UCSD-AML1 (cell line): Measurements from ENCODE around the gene OMP.

ENCODE experiments used
- DNase-seq: peaks from one replicate; lab custom pipeline; 2025; ENCODE audit not compliant: unreplicated experiment; lab: John Stamatoyannopoulos, UW

OMP gene

DNA sequence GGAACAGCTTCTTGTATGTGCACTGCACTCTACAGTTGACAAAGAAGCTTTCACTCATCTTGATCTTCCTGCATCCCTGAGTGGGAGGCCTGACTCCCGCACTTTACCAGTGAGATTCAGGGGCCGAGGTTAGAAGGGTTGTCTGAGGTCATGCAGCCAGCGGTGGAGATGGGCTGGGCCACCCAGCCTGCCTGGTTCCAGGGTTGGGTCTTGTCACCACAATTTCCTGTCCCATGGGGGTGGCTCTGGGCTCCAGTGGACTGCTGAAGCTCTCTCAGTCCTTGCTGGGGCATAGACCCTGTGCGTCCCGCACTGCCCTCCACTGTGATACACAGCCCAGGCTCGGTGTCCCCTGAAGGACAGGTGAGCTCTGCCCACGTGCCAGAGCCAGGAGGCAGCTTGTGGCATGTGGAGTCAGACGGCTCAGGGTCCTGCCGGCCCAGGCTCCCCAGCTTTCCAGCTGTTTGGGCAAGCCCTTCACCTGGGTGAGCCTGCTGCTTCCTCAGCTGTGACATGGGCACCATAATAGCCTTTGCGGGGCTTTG is 18.5 kb downstream of the OMP start:
- DNase-seq = peak; percentile 39

DNA sequence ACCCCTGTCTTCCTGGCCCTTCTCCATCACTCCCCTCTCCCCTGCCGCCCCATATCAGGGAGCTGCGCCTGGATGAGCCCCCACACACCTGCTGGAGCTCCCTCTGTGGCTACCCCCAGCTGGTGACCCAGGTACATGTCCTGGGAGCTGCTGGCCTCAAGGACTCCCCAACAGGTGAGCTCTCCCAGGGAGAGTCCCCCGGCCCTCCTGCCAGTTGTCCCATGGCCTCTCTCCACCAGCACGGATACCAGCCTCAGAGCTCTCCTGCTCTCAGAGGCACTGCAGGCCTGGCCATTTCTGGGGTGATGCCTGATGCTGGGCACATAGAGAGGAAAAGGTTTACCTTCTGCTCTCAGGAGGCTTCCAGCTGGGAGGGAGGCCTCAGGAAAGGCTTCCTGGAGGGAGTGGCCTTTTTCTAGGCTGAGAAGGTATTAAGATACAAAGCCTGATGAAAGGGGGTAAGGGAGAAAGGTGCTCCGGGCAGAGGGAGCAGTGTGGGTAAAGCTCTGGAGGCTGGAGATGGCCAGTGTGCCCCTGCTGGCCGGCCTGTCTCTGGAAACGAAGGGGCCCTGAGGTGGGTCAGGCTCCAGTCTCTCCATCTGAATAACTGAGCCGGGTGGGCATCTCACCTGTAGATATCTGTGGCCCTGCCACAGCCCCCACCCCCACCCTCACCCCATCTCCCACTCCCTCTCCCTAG is 19.4 kb downstream of the OMP start:
- DNase-seq = no peak

DNA sequence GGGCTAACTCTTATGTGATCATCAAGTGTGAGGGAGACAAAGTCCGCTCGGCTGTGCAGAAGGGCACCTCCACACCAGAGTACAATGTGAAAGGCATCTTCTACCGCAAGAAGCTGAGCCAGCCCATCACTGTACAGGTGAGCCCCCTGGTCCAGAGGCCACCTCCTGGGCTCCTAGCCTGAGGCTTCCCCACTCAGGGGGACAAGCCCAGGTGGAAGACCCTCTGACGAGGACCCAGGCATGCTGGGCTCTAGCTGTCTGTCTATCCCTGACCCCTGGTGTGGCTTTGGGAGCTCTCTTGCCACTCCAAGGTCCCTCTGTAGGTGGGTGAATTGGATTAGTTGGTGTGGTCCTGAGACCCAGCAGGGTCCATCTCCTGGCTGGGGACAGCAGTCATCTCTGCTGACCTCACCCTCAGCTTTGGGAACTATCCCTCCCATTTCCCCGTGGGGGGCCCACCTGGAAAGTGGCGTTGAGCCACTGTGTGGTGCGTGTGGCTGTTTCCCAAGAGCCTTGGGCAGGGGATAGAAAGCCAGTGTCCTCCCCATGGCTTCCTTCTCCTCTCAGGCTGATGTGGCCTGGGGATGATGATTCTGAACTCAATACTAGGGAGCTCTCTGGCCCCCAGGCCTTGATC is 20.1 kb downstream of the OMP start:
- DNase-seq = no peak

DNA sequence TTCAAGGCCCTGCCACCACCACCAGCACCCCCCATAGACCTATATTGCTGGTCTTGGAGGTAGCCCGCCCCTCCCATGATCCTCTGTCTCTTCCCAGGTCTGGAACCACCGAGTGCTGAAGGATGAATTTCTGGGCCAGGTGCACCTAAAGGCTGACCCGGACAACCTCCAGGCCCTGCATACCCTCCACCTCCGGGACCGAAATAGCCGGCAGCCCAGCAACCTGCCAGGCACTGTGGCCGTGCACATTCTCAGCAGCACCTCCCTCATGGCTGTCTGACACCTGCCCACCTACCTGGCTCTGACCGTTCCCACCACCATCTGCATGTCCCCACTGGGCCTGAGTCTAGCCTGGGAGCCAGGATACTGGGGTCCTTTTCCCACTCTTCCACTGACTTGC is 21.0 kb downstream of the OMP start:
- no peak for DNase-seq

DNA sequence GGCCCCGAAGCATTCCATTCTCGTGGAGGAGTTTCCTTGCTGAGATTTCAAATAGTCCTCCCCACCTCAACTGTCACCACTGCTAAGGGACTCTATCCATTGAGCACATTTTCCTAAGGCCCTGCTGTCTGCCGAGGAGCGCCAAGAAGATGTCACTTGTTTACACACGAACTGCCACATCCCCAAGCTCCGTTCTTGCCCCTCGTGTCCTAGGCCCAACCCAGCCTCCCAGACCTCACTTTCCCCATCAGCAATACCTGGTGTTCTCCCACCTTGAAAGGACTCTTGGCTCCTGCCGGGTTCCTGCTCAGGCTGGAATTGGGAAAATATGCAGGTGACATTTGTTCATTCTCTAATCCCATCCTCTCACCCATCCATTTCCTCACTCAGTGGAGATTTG is 21.4 kb downstream of the OMP start:
- no peak for DNase-seq

DNA sequence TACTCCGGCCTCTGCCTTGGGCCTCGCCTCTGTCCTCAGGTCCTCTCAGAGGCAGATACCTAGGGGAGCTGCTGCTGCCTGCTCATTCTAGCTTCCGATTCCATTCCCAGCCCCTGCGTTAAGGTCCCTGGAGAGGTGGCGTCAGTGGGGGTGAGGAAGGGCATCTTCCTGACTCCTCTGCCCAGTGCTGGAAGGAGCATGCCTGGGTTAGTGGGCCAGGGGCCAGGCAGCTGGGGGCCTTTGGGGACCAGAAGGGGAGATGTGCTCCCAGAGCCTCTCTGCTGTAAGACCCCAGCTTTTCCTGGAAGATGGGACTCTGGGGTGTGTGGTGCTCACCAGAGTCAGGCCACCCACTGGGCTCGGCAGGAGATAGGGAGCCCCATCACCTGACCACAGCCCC is 21.8 kb downstream of the OMP start:
- no peak for DNase-seq

DNA sequence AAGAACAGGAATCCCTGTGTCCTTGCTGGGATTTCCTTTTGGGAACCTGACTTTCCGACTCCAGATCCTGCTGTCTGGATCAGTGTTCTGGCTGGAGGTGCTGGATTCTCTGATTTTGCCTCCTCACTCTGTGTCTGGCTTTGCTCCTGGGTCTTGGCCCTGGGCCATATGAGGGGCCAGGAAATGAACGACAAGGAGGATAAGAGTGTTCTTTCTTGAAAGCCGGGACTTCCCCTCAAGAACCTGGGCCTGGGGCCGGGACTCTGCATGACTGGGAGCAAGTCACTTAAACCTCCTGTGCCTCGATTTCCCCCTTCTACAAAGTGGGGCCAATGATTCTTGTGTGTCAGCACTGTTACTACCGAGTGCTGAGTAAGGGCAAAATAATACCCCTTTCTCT is 22.6 kb downstream of the OMP start:
- DNase-seq = peak; percentile 39

DNA sequence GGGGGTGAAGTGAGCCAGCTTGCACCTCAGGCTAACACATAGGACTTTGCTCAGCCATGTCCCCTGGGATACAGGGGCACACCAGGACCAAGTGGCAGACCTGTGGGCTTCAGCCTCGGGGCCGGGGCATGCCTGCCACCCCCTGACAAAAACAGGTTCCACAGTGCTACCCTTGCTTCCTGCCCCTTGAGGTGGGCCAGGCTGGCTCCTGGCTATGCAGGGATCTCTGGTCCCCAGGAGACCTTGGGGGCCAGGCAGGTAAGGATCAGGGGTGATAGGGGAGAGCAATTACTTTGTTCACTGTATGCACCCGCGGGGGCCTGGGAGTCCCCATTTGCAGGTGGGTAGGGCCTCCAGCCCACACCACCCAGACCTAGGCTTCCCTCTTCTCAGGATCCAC is 23.1 kb downstream of the OMP start:
- DNase-seq = no peak

DNA sequence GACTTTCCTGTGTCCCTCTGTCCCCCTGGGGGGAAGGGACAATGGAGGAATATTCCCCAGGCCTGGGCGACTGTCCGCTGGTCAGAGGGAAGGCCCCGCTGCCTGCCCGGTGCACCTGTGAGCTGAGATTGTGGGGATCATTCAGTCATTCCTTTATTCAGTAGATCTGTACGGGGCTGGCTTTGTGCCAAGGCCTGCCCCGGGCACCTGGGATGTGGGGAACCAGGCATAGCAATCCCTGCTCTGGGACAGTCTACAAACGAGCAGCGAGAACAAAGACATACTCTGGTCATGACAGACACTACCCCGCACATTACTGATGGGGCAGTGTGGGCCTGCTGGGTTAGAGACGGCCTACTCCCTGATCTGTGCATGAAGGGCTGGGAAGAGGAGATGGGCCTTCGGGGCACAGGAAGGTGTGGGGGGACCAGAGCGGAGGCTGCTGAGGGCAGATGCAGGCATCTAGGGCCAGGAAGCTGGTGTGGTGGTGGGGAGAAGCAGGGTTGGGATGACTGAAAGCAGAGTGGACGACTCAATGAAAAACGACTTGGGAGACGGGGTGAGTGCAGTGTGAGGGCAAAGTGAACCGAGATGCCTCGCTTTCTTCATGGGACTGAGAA is 23.6 kb downstream of the OMP start:
- DNase-seq = no peak

DNA sequence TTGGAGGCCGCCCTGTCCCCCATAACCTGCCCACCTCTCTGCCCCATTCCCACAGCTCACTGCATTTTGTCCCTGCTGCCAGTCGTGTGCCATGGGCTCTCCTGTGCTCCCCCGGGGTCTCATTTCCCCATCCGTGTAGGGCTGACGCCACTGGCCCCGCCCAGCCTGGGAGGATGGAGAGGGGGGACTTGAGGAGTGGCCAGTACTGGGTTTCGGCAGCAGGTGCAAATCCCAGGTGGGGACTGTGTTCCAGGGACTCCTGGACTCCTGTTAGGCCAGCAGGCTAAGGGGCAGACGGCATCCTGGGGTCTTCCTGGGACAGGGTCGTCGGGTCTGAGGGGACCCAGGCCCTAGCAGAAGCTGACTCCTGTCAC is 24.2 kb downstream of the OMP start:
- DNase-seq = no peak

DNA sequence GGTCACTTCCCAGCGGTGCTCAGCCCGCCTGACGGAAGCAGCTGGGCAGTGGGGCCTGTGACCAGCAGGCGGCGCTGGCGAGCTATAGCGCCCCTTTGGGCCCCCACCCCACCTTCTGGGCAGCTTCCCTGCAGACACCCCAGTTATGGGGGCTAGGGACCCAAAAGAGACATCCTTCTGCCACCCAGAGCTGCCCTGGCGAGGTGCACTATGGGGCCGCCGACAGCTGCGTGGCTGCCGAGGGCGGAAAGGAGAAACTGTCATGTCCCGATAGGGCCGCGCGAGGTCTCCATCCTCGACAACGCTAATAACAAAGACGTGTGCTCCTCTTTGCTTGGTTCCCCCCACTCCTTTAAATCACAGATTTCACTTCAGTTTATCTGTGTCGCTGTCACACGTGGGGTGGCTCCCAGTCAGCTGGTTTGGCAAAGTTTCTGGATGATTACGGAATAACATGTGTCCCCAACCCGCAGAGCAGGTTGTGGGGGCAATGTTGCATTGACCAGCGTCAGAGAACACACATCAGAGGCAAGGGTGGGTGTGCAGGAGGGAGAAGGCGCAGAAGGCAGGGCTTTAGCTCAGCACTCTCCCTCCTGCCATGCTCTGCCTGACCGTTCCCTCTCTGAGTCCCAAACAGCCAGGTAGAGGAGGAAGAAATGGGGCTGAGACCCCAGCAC is 24.7 kb downstream of the OMP start:
- DNase-seq = peak; percentile 69

DNA sequence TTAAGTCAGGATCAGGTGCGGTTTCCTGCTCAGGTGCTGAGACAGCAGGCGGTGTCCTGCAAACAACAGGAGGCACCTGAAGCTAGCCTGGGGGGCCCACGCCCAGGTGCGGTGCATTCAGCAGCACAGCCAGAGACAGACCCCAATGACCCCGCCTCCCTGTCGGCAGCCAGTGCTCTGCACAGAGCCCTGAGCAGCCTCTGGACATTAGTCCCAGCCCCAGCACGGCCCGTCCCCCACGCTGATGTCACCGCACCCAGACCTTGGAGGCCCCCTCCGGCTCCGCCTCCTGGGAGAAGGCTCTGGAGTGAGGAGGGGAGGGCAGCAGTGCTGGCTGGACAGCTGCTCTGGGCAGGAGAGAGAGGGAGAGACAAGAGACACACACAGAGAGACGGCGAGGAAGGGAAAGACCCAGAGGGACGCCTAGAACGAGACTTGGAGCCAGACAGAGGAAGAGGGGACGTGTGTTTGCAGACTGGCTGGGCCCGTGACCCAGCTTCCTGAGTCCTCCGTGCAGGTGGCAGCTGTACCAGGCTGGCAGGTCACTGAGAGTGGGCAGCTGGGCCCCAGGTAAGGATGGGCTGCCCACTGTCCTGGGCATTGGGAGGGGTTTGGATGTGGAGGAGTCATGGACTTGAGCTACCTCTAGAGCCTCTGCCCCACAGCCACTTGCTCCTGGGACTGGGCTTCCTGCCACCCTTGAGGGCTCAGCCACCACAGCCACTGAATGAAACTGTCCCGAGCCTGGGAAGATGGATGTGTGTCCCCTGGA is 25.5 kb downstream of the OMP start, which contains the start of gene MYO7A:
MYO7A (plus strand) TSS at position 327 of the 772 bp plus-strand sequence. CDS start 2,389 bp downstream, outside the sequence.
- peak; percentile 34 for DNase-seq

DNA sequence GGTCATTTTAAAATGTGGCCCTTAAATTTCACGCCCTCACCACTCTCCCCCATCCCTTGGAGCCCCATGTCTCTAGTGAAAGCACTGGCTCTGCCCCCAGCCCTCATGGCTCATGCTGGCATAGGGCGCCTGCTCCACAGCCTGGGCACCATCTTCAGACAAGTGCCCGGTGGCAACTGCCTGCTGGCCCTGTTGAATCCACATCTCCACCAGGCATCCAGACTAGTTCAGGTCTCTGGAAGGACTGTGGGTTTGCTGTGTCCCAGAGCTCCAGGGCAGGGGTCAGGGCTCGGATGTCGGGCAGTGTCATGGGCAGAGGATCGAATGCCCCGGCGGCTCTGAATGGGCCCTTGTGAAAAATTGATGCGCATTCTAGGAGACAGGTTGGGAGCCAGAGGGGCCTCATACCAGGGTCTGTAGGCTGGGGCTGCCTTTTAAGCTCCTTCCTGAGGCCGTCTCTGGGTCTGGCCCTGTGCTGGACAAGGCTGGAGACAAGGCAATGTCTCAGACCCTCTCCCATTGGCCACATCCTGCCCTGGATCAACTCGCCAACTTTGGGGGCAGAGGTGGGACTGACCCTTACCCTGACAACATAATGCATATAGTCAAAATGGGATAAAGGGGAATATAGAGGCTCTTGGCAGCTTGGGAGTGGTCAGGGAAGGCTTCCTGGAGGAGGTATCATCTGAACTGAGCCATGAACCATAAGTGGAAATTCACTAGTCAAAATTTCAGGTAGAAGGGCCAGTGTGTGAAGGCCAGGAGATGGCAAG is 26.6 kb downstream of the OMP start:
- no peak for DNase-seq

DNA sequence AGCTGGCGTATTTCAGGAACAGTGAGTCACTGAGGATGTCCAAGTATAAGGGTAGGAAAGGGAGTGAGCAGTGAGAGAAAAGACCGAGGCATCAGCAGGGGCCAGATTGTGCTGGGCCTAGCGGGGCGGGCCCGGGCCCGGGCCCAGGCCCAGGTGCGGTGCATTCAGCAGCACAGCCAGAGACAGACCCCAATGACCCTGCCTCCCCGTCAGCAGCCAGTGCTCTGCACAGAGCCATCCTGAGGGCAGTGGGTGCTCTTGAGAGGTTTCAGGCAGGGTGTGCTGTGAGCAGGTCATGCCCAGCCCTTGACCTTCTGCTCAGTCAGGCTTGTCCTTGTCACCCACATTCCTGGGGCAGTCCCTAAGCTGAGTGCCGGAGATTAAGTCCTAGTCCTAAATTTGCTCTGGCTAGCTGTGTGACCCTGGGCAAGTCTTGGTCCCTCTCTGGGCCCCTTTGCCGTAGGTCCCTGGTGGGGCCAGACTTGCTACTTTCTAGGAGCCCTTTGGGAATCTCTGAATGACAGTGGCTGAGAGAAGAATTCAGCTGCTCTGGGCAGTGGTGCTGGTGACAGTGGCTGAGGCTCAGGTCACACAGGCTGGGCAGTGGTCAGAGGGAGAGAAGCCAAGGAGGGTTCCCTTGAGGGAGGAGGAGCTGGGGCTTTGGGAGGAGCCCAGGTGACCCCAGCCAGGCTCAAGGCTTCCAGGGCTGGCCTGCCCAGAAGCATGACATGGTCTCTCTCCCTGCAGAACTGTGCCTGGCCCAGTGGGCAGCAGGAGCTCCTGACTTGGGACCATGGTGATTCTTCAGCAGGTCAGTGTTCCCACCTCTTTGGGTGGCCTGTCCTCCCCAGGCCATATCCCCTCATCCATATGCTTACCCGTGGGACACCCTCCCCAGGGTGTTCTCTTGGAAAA is 27.5 kb downstream of the OMP start:
- DNase-seq = no peak

DNA sequence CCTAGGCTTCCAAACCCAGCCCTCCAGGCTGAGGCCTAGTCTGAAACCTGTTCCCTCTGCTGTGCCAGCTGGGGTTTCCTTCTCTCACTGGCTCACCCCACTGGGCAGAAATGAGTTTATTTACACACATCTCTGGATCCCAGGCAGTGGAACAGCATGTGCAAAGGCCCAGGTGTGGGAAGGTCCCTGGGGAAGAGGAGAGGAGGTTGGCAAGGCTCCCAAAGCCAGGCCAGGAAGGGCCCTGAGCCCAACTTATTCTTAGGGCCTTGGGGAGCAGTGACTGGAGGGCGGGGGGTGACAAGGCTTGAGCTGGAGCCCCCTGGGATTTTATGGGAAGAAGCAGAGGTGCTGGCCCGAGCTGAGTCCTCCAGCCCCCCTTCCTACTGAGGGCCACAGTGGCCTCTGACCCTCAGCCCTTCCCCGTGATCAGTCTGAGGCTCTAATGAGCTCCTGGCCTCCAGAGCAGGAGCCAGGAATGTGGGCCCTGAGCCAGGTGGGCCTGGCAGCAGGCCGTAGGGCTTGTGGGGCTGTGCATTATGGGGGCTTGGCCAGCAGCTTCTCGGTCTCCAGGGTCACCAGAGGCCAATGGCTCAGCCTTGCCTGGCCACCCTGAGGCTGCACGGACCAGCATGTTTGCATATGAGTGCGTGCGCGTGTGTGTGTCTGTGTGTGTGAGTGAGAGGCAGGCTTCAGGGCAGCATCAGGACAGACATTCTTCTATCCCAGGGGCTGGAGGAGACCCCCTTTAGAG is 28.3 kb downstream of the OMP start:
- no peak for DNase-seq

DNA sequence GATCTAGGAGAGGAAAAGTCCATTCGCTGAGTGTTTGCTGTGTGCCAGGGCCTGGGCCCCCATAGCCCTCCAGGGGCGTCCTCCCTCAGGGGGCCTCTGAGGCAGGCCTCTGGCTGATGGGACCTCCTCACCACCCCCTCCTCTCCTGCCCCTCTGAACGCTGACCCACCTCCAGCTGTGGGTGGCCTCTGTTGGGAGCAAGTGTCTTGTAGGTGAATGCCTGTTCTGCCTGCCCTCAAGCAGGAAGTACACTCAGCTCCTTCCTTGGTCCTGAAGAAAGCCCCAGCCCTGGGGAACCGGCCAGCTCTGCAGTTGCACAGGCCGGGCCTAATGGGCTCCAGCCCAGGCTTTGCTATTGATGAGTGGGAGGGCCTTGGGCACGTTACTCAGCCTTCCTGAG is 28.9 kb downstream of the OMP start:
- DNase-seq = peak; percentile 39

DNA sequence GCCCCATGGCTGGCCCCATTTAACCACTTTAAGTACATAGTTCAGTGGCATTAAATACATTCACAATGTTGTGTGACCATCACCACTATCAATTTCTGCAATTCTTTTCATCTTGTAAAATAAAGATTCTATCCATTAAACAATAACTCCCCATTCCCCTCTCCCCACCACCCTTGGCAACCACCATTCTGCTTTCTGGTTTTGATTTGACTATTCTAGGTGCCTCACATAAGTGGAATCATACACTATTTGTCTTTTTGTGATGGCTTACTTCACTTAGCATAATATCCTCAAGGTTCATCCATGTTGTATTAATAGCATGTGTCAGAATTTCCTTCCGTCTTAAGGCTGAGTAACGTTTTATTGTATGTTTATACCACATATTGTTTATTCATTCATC is 32.4 kb downstream of the OMP start:
- no peak for DNase-seq

DNA sequence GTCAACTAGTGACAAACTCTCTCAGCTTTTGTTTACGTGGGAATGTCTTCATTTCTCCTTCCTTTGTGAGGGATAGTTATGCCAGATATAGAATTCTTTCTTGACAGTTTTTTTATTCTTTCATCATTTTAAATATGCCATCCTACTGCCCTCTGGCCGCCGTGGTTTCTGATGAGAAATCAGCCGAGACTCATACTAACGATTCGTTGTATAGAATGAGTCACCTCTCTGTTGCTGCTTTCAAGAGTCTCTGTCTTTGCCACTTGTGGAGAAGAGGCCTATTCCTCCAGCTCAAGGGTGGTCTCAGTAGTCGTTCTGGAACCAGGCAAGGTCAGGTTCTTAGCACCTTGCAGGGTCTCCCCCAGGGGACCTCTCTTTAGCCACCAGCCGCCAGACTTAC is 33.4 kb downstream of the OMP start:
- no peak for DNase-seq
